Pulmonary artery endothelial cell (primary cell): ENCODE measurements around the gene MIA2. TPM values are rescaled to one million over a fixed set of nuclear protein-coding genes. Genes with fewer than 3 reads are reported as not detected.
A peak's percentile ranks its signal among the peaks of the same experiment; 100 is the strongest.

Experiments used
- DNase-seq: peaks from one replicate; pipeline ENCODE4 v3.0.0-alpha.2; 2011; ENCODE audit warnings: low read depth, low spot score
- total RNA-seq: library from RNA; depleted of rRNA; stranded (reverse); fragments of >200 nt; gene quantifications from 2 replicates; pipeline ENCODE4 v1.2.3, GENCODE V29; 2014

Gene MIA2
- total RNA-seq, 1 donor from 2014 or later: 8.5 TPM

- DNase-seq: no peak
Observed at GRCh38 chr14:39383026-39383660, 149.4 kb downstream of the MIA2 start.

- DNase-seq: no peak
Observed at GRCh38 chr14:39383741-39384140, 150.0 kb downstream of the MIA2 start.

DNA sequence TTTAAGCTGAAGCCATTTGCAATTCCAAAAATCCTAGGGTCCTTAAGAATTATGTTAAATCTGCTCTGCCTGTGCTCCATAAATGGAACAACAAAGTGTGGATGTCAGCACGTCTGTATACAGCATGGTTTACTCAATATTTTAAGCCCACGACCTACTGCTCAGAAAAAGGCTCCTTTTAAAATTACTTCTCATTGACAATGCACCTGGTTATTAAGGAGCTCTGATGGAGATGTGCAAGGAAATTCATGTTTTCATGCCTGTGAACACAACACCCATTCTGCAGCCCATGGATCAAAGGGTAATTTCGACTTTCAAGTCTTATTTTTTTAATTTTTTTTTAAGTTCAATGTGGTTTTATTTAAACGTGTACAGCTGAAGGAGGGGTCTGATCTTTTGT, 150.5 kb downstream of the MIA2 start:
- DNase-seq: no peak

GRCh38 chr14:39393289-39393688, 159.6 kb downstream of the MIA2 start:
- no peak for DNase-seq

- no peak for DNase-seq
Observed at GRCh38 chr14:39395555-39396254, 162.0 kb downstream of the MIA2 start.

DNA sequence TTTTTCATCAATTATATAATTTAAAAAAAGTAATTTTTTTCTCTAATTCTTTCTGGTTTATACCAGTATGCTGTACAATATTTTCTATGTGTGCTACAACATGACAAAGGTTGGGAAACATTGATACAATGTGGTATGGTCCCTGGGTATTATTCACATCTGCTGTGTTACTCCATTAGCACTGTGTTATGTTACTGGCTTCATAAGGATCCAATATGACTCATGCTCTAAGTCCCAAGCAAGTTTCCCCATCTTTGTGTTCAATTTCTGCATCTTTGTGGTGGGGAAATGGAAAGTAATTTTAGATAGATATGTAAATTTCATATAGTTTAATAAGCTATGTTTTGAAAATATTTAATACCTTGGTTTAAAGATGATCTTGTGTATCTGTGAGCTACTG, 162.7 kb downstream of the MIA2 start:
- DNase-seq: no peak

DNA sequence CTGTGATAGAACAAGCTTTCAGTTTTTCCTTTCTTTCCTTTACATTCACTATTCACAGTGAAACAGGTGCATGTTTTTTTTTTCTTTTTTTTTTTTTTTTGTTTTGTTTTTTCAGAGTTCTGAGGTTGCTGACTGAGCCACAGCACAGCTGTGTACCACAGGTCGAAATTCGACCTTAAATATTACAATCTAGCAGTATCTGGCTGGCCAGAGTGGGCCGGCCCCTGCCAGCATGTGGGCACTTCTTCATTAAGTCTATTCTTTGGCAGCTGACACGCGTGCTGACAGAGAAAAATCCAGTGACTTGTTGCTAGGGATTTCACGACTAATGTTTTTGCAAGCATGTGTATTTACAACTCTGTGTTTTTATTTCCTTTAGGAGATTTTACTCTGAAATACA, 164.7 kb downstream of the MIA2 start:
- no peak for DNase-seq

DNA sequence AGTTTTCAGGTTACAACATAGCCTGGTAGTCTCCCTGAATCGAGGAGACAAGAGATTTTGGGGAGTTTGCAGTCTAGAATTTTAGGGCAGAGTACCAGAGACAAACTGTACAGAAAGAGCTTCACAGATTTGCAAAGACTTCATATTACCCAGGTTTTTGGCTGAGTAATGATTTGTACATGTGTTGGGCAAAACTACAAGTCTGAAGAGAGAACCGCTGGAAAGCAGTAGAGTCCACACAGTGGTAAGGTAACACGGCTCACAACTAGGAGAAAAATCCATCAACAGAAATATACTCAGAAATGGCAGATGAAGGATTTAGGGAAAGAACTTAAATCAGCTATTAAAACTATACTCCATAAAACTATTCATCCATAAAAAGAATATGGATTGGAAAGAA, 172.8 kb downstream of the MIA2 start:
- DNase-seq: no peak

GRCh38 chr14:39416072-39416471, 182.4 kb downstream of the MIA2 start:
- DNase-seq: no peak

DNA sequence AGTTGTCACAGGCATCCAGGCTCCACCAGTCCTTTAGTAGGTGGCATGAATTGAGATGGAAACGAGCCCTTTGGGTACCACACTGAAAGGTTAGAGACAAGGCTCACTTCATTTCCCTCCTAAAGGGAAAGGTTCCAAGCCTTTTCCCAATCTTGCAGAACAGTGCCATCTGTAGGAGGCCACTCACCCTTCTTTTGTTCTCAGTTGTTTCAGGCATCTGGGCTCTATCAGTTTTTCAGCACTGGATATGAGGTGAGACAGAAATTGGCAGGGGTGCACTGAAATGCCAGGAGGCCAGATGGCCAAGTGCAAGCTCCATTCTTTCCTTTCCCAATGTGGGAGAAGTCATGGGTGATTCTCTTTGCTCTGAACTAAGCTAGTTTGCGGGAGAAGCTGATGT, 183.3 kb downstream of the MIA2 start:
- DNase-seq: no peak

GRCh38 chr14:39419272-39419671, 185.6 kb downstream of the MIA2 start:
- DNase-seq: no peak

DNA sequence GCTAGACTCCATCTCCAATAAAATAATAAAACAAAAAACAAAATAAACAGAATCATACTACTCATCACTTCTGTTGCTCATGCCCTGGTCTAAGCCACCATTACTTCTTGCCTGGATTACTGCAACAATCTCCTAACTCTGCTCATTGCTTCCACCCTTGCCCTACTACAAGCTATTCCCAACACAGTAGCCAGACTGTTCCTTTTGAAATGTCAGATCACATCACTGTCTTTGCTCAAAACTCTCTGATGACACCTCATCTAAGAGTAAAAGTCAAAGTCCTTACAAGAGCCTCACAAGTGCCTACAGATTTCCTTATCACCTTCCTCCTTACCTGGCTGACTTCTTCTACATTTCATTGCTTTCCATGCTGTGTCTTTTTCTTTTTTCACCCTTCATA, 188.5 kb downstream of the MIA2 start:
- DNase-seq: no peak

- no peak for DNase-seq
Observed at GRCh38 chr14:39423793-39424192, 190.1 kb downstream of the MIA2 start.

GRCh38 chr14:39425947-39426346, 192.2 kb downstream of the MIA2 start:
- DNase-seq: no peak

DNA sequence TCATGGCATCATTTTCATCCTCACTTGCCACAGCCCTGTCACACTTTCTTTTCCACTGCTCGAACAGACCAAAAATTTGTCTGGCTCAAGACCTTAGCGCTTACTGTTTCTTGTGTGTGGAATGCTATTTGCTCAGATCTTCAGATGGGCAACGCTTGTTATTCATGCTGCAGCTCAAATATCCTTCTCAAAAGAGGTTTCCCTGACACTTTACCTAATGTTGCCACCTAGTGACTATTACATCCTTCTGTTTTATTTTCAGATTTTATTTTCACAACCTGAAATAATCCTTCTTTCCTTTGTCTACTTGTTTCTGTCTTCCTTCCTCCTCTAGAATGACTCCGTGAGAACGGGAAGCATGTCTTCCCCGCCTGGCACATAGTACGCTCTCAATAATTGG, 192.9 kb downstream of the MIA2 start:
- peak; percentile 26 for DNase-seq

GRCh38 chr14:39428118-39428517, 194.4 kb downstream of the MIA2 start:
- DNase-seq: no peak

- no peak for DNase-seq
Observed at GRCh38 chr14:39430762-39431415, 197.2 kb downstream of the MIA2 start.

GRCh38 chr14:39431416-39432178, 197.9 kb downstream of the MIA2 start:
- DNase-seq: no peak

DNA sequence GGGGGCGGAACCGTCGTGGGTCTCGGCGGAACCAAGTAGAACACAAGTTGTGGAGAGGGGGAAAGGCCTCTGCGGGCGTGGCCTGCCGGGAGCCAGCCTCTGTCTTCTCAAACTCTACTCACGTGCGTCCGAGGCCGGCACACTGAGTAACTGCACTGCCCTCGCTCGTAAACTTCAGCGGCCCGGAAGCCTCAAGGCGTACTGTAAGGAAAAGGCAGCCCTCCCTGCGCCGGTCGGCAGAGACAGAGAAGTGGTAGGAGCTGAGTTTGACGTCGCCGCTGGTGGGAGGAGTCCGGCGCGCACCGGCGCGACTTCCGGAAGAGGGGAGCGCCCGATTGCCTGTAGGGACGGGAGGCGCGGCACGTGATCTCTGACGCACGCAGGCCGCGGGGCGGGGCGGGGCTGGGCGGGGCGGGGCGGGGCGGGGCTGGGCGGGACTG, 198.5 kb downstream of the MIA2 start, which contains the start of gene FBXO33:
FBXO33 (minus strand) TSS at position 255 of the 440 bp plus-strand sequence. CDS start 271 bp downstream, outside the sequence.
- DNase-seq: peak; percentile 89

- no peak for DNase-seq
Observed at GRCh38 chr14:39432619-39433451, 199.1 kb downstream of the MIA2 start.

- no peak for DNase-seq
Observed at GRCh38 chr14:39433452-39433813, 199.7 kb downstream of the MIA2 start.
